ENCODE data around the gene CSNK2A1.

DNA sequence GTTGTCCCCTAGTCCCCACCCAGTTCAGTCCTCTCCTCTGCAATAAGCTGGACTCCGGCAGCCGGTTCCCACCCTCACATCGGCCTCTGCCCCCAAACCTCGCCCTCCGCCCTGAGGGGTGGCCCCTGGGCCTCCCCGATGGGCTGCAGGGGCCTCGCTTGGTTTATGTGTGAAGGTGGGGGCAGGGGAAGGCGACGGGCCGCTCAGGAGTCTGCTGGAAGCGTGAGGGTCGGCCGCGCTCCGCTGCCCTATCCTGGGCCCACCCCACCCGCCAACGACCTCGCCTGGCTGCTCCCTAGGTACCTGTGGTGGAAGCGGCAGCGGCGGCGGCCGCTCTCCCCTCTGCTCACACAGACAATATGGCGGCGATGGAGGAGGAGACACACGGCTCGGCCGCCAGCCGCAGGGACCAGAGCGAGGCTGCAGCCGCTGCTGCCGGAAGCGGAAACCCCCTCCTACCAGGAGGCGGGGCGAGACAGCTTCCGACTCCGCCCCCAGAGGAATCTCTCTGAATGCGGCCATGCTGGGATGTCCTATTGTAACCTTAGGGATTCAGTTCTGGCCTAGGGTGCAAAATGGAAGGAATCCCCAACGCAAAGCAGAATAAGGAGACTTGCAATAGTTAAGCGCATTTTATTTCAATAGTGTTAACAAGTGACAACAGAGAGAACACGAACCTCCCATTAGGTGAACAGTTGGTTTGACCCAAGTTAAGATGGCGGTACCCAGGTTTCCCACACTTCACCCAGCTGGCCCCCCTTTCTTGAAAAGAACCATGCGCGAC is at the start of gene CSNK2A1:
- TF ChIP-seq POLR2A (IDR thresholded peaks at IDR 0.05) (no peak), CTCF (IDR thresholded peaks at IDR 0.05) (no peak)
